Measurements from ENCODE around the gene TAS2R7. TPM values are rescaled to one million over a fixed set of nuclear protein-coding genes. Genes with fewer than 3 reads are reported as not detected.
"Not testable (repeated sequence)": the region's sequence is repeated elsewhere in the genome, so short reads cannot be mapped to it uniquely, and the experiment has no call there.

TAS2R7 gene
- total RNA-seq, 1 donor from 2014 or later = not detected

DNA sequence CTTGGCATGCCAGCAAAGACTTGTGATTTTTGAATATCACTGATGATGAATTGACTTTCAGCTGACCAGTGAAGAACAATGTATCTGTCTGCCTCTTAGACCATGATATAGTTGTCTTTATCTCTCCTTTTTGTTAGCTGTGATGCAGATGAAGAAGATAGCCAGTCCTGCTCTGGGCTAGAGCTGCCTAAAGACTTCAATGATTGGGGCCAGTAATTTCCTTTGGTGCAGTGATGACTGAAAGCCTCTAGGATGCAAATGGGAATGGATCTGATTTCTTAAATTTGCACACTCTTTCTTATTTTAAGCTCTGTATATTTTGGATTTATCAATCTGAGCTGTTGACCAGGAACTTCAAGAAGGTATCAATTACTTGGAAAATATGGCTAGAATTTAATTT, 7.6 kb upstream of the TAS2R7 start, which contains the start of gene TAS2R9:
TSS of gene TAS2R9 (minus strand) at position 101 of the 400 bp plus-strand sequence. CDS start at position 8, 93 bp downstream.
- no peaks in the 10 kb centered on the region for H3K4me1 ChIP-seq (ENCODE audit: control insufficient read depth in 3 of 3, insufficient read depth in 3 of 3, low read length in 3 of 3)
- no peaks in the 10 kb centered on the region for H3K36me3 ChIP-seq (ENCODE audit: control insufficient read depth in 3 of 3, insufficient read depth in 3 of 3, low read length in 3 of 3)
- H3K4me3 ChIP-seq (ENCODE audit: low read length in 3 of 3) = no peak within 1 kb of the TSS
- H3K9me3 ChIP-seq (ENCODE audit: control insufficient read depth in 3 of 3, low read length in 3 of 3) = no peaks in the 10 kb centered on the region
- no peaks in the 10 kb centered on the region for H3K27me3 ChIP-seq (ENCODE audit: control insufficient read depth in 3 of 3, insufficient read depth in 3 of 3, low read length in 3 of 3)
- H3K27ac ChIP-seq (ENCODE audit: low read depth, low read length) = no peak within 1 kb of the TSS
- no peak within 1 kb of the TSS for H3K9ac ChIP-seq (ENCODE audit: low read depth in 1 of 3, low read length in 3 of 3)

DNA sequence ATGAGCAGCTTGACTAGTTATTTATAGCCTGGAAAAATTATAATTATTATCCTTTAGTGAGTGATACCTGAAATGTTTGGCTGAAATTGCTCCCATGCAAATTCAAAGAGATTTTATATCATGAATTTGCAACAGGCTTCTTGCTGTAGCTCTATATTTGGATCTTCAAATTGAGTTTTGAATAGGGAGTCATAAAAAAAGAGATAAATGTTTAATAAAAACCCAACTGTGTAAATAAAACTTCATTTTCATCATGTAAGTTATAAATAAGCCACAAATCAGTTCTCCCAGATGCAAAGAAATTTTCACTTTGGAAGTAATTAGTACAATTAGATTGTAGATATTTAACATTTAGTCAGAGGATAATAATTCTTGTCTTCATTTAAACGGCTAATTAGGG, 4.8 kb upstream of the TAS2R7 start, which contains the start of gene TAS2R8:
TSS of gene TAS2R8 (minus strand) at position 101 of the 400 bp plus-strand sequence. CDS start 306 bp downstream, outside the sequence.
- Histone ChIP-seq H3K4me1 (ENCODE audit: control insufficient read depth in 3 of 3, insufficient read depth in 3 of 3, low read length in 3 of 3) (no peaks in the 10 kb centered on the region), H3K4me3 (ENCODE audit: low read length in 3 of 3) (no peak within 1 kb of the TSS), H3K36me3 (ENCODE audit: control insufficient read depth in 3 of 3, insufficient read depth in 3 of 3, low read length in 3 of 3) (no peaks in the 10 kb centered on the region), H3K27ac (ENCODE audit: low read depth, low read length) (no peak within 1 kb of the TSS), H3K9me3 (ENCODE audit: control insufficient read depth in 3 of 3, low read length in 3 of 3) (no peaks in the 10 kb centered on the region), H3K27me3 (ENCODE audit: control insufficient read depth in 3 of 3, insufficient read depth in 3 of 3, low read length in 3 of 3) (no peaks in the 10 kb centered on the region), H3K9ac (ENCODE audit: low read depth in 1 of 3, low read length in 3 of 3) (no peak within 1 kb of the TSS)

DNA sequence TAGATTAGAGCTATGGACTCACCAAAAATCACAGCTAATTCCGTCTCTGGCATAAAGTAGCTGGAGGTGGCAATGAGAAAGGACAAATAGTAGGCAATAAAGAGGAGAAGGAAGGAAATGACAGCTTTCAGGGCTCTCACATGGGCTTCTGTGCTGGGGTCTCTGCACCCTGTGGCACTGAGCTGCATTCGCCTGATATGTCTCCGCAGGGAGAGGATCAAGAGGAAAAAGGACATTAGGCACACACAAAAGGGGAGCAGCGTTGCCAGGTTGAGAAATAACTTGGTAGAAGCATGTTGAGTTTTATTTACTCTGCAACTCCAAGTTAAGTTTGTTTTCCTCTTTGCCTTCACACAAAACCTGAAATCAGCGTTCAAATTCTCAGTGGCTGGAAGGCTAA, 686 bp downstream of the TAS2R7 start:
- no peaks in the 10 kb centered on the region for H3K36me3 ChIP-seq (ENCODE audit: control insufficient read depth in 3 of 3, insufficient read depth in 3 of 3, low read length in 3 of 3)
- no peak overlapping the region for H3K27ac ChIP-seq (ENCODE audit: low read depth, low read length)
- H3K4me3 ChIP-seq (ENCODE audit: low read length in 3 of 3) = no peak overlapping the region
- no peaks in the 10 kb centered on the region for H3K4me1 ChIP-seq (ENCODE audit: control insufficient read depth in 3 of 3, insufficient read depth in 3 of 3, low read length in 3 of 3)
- H3K9me3 ChIP-seq (ENCODE audit: control insufficient read depth in 3 of 3, low read length in 3 of 3) = no peaks in the 10 kb centered on the region
- no peaks in the 10 kb centered on the region for H3K27me3 ChIP-seq (ENCODE audit: control insufficient read depth in 3 of 3, insufficient read depth in 3 of 3, low read length in 3 of 3)
- no peak overlapping the region for H3K9ac ChIP-seq (ENCODE audit: low read depth in 1 of 3, low read length in 3 of 3)

DNA sequence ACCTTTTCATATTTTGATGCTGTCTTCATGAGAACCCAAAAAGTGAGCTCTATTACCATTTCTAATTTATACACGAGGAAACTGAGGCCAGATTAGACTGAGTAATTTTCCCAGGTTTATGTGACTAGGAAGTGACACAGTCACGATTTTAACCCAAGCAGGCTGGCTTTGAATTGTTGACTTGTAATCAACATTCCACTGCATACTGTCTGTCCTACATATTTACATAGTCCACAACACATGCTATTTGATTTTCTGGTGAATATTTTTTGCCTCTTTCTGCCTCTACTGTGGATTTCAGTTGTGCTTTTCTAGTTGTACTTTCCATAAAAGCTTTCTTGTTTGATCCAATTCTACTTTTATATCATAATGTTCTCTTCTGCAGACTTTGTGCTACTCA, 8.2 kb downstream of the TAS2R7 start:
- Histone ChIP-seq H3K27ac (ENCODE audit: low read depth, low read length) (no peak overlapping the region), H3K4me1 (ENCODE audit: control insufficient read depth in 3 of 3, insufficient read depth in 3 of 3, low read length in 3 of 3) (no peaks in the 10 kb centered on the region), H3K9me3 (ENCODE audit: control insufficient read depth in 3 of 3, low read length in 3 of 3) (no peaks in the 10 kb centered on the region), H3K27me3 (ENCODE audit: control insufficient read depth in 3 of 3, insufficient read depth in 3 of 3, low read length in 3 of 3) (no peaks in the 10 kb centered on the region), H3K9ac (ENCODE audit: low read depth in 1 of 3, low read length in 3 of 3) (no peak overlapping the region), H3K36me3 (ENCODE audit: control insufficient read depth in 3 of 3, insufficient read depth in 3 of 3, low read length in 3 of 3) (no peaks in the 10 kb centered on the region), H3K4me3 (ENCODE audit: low read length in 3 of 3) (no peak overlapping the region)

DNA sequence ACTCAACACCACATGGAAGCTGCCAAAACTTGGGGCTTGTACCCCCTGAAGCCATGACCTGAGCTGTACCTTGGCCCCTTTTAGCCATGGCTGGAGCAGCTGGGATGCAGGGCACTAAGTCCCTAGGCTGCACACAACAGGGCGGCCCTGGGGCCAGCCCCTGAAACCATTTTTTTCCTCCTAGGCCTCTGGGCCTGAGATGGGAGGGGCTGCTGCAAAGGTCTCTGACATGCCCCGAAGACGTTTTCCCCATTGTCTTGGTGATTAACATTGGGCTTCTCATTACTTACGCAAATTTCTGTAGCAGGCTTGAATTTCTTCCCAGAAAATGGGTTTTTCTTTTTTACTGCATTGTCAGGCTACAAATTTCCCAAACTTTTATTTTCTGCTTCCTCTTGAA, 10.7 kb downstream of the TAS2R7 start:
- H3K27me3 ChIP-seq (ENCODE audit: control insufficient read depth in 3 of 3, insufficient read depth in 3 of 3, low read length in 3 of 3); H3K9ac ChIP-seq (ENCODE audit: low read depth in 1 of 3, low read length in 3 of 3); H3K4me1 ChIP-seq (ENCODE audit: control insufficient read depth in 3 of 3, insufficient read depth in 3 of 3, low read length in 3 of 3); H3K36me3 ChIP-seq (ENCODE audit: control insufficient read depth in 3 of 3, insufficient read depth in 3 of 3, low read length in 3 of 3); H3K9me3 ChIP-seq (ENCODE audit: control insufficient read depth in 3 of 3, low read length in 3 of 3); H3K27ac ChIP-seq (ENCODE audit: low read depth, low read length); H3K4me3 ChIP-seq (ENCODE audit: low read length in 3 of 3): not testable (repeated sequence)

DNA sequence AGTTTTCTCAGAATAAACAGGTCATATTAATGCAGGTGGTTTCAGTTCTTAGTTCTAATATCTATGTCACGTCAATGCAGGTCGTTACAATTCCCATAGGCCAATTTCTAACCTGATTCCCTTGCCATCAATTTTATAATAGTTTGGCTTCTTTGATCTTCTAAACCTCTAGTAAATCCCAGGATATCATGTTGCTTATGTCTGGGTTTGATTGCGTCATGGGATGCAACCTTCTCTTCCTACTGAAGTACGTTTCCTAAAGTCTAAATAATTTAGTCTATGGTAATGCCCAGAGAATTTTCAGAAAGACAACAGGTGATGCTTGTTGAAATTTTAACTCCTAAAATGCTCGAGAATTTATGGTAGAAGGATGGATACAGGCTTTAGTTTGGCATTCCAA, 19.2 kb downstream of the TAS2R7 start:
- H3K27me3 ChIP-seq (ENCODE audit: control insufficient read depth in 3 of 3, insufficient read depth in 3 of 3, low read length in 3 of 3) = no peaks in the 10 kb centered on the region
- no peaks in the 10 kb centered on the region for H3K4me1 ChIP-seq (ENCODE audit: control insufficient read depth in 3 of 3, insufficient read depth in 3 of 3, low read length in 3 of 3)
- no peaks in the 10 kb centered on the region for H3K9me3 ChIP-seq (ENCODE audit: control insufficient read depth in 3 of 3, low read length in 3 of 3)
- no peaks in the 10 kb centered on the region for H3K36me3 ChIP-seq (ENCODE audit: control insufficient read depth in 3 of 3, insufficient read depth in 3 of 3, low read length in 3 of 3)
- no peak overlapping the region for H3K9ac ChIP-seq (ENCODE audit: low read depth in 1 of 3, low read length in 3 of 3)
- H3K4me3 ChIP-seq (ENCODE audit: low read length in 3 of 3) = no peak overlapping the region
- H3K27ac ChIP-seq (ENCODE audit: low read depth, low read length) = no peak overlapping the region

DNA sequence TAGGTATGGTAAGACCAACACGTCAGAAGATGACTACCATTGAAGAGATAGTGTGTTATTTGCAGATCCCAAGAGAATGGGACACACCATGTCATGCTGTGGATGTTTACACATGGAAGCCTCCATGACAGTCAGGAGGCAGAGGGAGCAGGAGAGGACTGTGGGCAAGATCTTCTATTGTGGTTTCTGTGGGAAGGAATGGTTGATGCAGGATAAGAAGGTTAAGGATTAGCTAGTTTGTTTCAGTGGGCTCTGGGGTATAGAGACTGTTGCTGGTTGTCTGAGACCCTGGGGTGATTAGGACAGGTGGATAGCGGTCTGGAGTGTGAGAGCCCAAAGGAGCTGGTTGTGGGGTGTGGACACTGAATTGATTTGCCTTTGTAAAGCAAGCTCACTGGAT, 23.3 kb downstream of the TAS2R7 start:
- H3K4me3 ChIP-seq (ENCODE audit: low read length in 3 of 3) = no peak overlapping the region
- H3K27me3 ChIP-seq (ENCODE audit: control insufficient read depth in 3 of 3, insufficient read depth in 3 of 3, low read length in 3 of 3) = no peaks in the 10 kb centered on the region
- H3K4me1 ChIP-seq (ENCODE audit: control insufficient read depth in 3 of 3, insufficient read depth in 3 of 3, low read length in 3 of 3) = no peaks in the 10 kb centered on the region
- H3K36me3 ChIP-seq (ENCODE audit: control insufficient read depth in 3 of 3, insufficient read depth in 3 of 3, low read length in 3 of 3) = no peaks in the 10 kb centered on the region
- no peaks in the 10 kb centered on the region for H3K9me3 ChIP-seq (ENCODE audit: control insufficient read depth in 3 of 3, low read length in 3 of 3)
- H3K9ac ChIP-seq (ENCODE audit: low read depth in 1 of 3, low read length in 3 of 3) = no peak overlapping the region
- H3K27ac ChIP-seq (ENCODE audit: low read depth, low read length) = no peak overlapping the region

DNA sequence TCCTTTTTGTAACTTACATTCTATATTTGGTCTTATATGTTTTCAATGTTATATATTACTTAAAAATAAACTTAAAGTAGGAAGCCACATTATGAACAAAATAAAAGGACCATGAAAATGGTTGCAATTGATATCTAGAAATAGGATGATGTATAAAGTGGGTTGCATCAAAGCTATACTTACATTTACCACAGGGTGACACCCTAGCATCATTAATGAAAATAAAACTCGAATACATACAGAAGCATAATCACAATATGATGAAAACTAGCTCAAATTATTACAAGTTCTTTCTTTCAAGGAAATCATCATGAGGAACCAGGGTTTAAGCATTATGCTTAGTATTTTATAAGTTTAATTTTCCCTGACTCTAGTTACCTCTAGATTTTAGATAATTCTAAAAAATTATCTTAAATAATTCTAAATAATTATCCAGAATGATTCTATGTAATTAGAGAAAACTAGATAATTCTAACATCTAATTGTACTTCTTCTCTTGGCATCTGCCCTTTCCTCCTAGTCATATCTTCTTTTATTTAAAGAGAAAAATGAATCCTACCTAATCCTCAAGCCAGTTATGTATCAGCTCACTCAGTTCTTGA, 31.2 kb downstream of the TAS2R7 start:
- peaks cover 2 to 9% (median 8%) of the 10 kb centered on the region in 3 donors for H3K27me3 ChIP-seq (ENCODE audit: control insufficient read depth in 3 of 3, insufficient read depth in 3 of 3, low read length in 3 of 3)

DNA sequence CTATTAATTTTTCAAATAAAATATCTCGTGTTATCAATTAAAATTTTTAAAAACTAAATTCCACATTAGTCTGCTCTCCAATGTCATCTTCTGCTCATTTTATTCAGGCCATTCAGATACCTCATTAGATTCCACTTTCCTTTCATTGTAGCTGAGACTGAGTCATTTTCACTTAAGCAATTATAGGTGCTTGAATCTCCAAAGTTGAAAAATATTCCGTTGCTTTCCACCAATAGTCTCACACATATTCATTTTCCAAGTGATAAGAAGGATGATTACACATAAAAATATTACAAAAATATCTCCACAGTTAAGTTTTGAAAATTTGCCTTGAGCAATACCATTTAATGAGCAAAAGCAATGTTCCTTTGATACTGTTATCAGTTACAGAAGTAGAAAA, 42.8 kb downstream of the TAS2R7 start:
- Histone ChIP-seq H3K27ac (ENCODE audit: low read depth, low read length) (no peak overlapping the region), H3K9me3 (ENCODE audit: control insufficient read depth in 3 of 3, low read length in 3 of 3) (peaks cover 0 to 2% (median 0%) of the 10 kb centered on the region in 3 donors), H3K9ac (ENCODE audit: low read depth in 1 of 3, low read length in 3 of 3) (no peak overlapping the region), H3K4me1 (ENCODE audit: control insufficient read depth in 3 of 3, insufficient read depth in 3 of 3, low read length in 3 of 3) (no peaks in the 10 kb centered on the region), H3K4me3 (ENCODE audit: low read length in 3 of 3) (no peak overlapping the region), H3K27me3 (ENCODE audit: control insufficient read depth in 3 of 3, insufficient read depth in 3 of 3, low read length in 3 of 3) (peaks cover 0 to 5% (median 0%) of the 10 kb centered on the region in 3 donors), H3K36me3 (ENCODE audit: control insufficient read depth in 3 of 3, insufficient read depth in 3 of 3, low read length in 3 of 3) (no peaks in the 10 kb centered on the region)

More for the DNA sequence above, 31.2 kb downstream of the TAS2R7 start:
- H3K9me3 ChIP-seq (ENCODE audit: control insufficient read depth in 3 of 3, low read length in 3 of 3) = no peaks in the 10 kb centered on the region
- no peaks in the 10 kb centered on the region for H3K36me3 ChIP-seq (ENCODE audit: control insufficient read depth in 3 of 3, insufficient read depth in 3 of 3, low read length in 3 of 3)
- H3K4me1 ChIP-seq (ENCODE audit: control insufficient read depth in 3 of 3, insufficient read depth in 3 of 3, low read length in 3 of 3) = no peaks in the 10 kb centered on the region
- H3K4me3 ChIP-seq (ENCODE audit: low read length in 3 of 3) = no peak overlapping the region
- no peak overlapping the region for H3K27ac ChIP-seq (ENCODE audit: low read depth, low read length)
- H3K9ac ChIP-seq (ENCODE audit: low read depth in 1 of 3, low read length in 3 of 3) = no peak overlapping the region

DNA sequence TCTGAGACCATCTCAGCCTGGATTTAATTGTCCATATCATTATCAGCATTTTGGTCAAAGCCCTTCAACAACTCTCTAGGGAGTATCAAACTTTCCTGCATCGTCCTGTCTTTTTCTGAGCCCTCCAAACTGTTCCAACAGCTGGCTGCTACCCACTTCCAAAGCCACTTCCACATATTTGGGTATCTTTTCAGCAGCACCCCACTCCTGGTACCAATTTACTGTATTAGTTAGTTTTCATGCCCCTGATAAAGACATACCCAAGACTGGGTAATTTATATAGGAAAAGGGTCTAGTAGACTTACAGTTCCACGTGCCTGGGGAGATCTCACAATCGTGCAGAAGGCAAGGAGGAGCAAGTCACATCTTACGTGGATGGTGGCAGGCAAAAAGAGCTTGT, 46.2 kb downstream of the TAS2R7 start:
- Histone ChIP-seq H3K27me3 (ENCODE audit: control insufficient read depth in 3 of 3, insufficient read depth in 3 of 3, low read length in 3 of 3) (no peaks in the 10 kb centered on the region), H3K27ac (ENCODE audit: low read depth, low read length) (no peak overlapping the region)

More for the DNA sequence above, 46.2 kb downstream of the TAS2R7 start:
- Histone ChIP-seq H3K4me1 (ENCODE audit: control insufficient read depth in 3 of 3, insufficient read depth in 3 of 3, low read length in 3 of 3) (no peaks in the 10 kb centered on the region), H3K36me3 (ENCODE audit: control insufficient read depth in 3 of 3, insufficient read depth in 3 of 3, low read length in 3 of 3) (no peaks in the 10 kb centered on the region), H3K4me3 (ENCODE audit: low read length in 3 of 3) (no peak overlapping the region), H3K9ac (ENCODE audit: low read depth in 1 of 3, low read length in 3 of 3) (no peak overlapping the region), H3K9me3 (ENCODE audit: control insufficient read depth in 3 of 3, low read length in 3 of 3) (peaks cover 0 to 2% (median 0%) of the 10 kb centered on the region in 3 donors)

Measured in skeletal muscle tissue (tissue), 4 donors.